HL-60/S4 (cell line): ENCODE measurements around the gene CTNNBIP1.

Source experiments
- in situ Hi-C: fragments of 300-500 bp; cut with MboI; formaldehyde crosslinking; loops from 2 replicates; pipeline ENCODE4 v1.14.3; 2022; ENCODE audit warnings: low sequenced_read_pairs

CTNNBIP1 gene

DNA sequence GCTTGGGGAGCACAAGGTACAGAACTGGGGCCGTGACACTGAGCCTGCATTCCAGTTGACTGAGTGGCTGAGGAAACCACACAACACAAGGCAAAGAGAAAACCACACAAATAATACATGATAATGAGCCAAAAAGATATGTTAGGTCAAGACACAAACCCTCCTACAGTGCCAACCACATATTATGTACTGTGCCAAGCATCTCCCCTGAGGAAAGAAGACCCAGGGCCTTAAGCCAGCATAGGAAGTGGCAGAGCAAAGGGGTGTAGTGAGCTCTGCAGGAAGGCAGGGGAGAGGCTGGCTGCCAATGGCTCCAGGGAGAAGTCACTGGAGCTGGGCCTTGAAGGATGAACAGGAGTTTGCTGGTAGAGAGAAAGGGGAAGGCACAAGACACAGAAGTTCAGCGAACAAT lies 28.2 kb downstream of the CTNNBIP1 start:
- in situ Hi-C loops: no loop called here

DNA sequence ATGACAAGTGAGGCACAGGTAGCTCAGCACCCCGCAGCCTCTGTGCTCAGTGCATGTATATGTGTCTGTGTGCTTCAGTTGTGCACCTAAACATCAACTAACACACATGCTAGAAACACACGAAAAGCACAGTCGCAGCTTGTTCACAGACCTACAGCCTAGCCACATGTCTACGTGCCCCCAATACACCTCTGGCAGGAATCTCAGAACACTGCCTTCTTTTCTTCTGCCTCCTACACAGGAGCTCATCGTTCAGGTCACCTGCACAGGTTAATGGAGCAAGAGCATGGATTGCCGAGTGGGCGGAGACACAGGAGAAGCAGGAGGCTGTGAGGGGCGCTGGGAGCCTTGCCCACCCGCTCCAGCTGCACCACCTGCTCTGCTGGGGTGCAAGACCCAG lies 31.7 kb downstream of the CTNNBIP1 start:
- in situ Hi-C loops: loop anchor here (10.0 kb wide), 1 partner anchor 266 kb away; no protein-coding TSS in a partner anchor

GRCh38 chr1:9877962-9878361 lies 32.1 kb downstream of the CTNNBIP1 start:
- in situ Hi-C loops: loop anchor here (10.0 kb wide), 1 partner anchor 267 kb away; no protein-coding TSS in a partner anchor

DNA sequence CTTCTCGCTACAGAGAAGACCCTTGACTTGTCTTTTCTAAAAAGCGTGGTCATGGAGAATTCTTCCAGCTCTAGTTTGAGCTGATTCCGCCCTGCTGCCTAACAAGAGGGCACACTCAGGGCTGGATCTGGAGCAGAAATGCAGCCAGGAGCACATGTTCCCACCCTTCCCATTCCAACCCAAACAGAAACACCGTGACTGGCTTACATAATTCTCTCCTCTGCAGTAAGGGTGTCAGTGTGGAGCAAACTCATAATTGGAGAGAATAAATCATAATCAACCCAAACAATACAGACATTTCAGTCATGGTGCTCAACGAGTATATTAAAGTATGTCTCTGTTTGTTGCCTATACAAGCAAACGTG lies 34.5 kb downstream of the CTNNBIP1 start:
- in situ Hi-C loops: loop anchor here (10.0 kb wide), 1 partner anchor 269 kb away; no protein-coding TSS in a partner anchor

- in situ Hi-C loops: loop anchor here (10.0 kb wide), 1 partner anchor 270 kb away; no protein-coding TSS in a partner anchor
Measured at GRCh38 chr1:9874959-9875635, 35.0 kb downstream of the CTNNBIP1 start.

GRCh38 chr1:9874412-9874811 lies 35.7 kb downstream of the CTNNBIP1 start:
- in situ Hi-C loops: loop anchor here (10.0 kb wide), 1 partner anchor 270 kb away; no protein-coding TSS in a partner anchor

GRCh38 chr1:9873992-9874391 lies 36.1 kb downstream of the CTNNBIP1 start:
- in situ Hi-C loops: loop anchor here (10.0 kb wide), 1 partner anchor 271 kb away; no protein-coding TSS in a partner anchor

- in situ Hi-C loops: loop anchor here (10.0 kb wide), 1 partner anchor 271 kb away; no protein-coding TSS in a partner anchor
Measured at GRCh38 chr1:9873385-9873784, 36.7 kb downstream of the CTNNBIP1 start.

DNA sequence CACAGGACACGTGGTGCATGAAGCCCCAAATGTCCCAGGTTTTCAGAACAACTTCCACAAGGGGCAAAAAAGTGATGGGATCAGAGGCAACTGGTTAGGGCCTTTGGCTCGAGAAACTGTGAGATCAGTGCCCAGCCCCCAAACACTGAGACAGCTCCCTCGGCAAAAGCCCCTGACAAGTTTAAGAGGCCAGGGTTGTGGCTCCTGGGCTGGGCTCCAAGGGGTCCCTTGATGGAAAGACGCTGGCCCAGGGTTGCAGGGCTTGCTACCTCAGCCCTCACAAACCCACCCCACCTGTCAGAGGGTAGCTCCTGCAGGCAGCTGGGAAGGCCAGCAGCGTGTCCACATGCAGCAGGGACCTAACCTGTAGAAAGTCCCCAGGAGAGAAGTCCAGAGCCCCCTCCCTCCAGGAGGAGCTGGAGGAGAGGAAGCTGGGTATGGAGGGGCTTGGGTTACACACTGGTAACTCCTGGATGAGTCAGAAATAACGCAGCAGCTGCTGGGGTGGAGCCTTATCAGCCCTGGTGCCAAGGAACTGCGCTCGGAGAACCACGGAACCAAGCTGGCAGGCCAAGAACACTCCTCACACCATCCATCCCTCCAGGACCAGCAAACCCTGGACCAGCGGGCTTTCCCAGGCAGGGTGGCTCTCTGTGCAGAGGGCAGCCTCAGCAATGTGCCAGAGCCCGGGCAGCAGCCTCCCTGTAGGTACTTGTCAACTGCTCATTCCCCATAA lies 37.5 kb downstream of the CTNNBIP1 start:
- in situ Hi-C loops: loop anchor here (10.0 kb wide), 1 partner anchor 272 kb away; no protein-coding TSS in a partner anchor

DNA sequence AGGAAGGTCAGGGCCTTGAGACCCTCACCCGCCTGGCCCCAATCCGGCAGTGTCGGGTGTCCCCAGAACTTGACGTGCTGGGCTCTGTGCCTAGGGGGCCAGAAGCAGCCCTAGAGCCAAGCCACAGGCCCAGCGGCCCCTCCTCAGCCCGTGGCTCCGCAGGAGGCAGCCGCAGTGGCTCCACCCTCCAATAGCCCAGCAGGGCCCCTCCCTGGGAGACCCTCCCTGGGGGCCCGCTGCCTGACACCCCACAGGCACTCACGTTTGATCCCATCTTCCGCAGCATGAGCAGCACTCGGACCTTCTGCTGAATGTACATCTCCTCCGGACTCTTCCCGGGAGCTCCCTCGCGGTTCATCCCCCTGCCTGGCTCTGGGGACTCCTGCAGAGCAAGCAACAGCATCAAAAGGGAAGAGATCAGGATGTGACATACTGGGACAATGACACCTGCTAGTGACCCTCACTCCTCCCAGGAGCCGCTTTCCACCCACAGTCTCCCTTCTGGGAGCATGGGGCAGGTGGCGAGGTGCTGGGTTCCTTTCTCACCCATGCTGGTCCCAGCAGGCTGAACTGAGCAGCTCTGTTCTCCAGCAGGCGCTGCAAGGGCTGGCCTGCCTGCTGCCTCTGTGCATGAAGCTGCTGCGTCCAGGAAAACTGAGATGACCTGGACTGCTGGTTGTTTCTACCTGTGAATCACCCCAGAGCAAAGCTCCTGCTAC lies 38.2 kb downstream of the CTNNBIP1 start:
- in situ Hi-C loops: loop anchor here (10.0 kb wide), 1 partner anchor 273 kb away; no protein-coding TSS in a partner anchor

DNA sequence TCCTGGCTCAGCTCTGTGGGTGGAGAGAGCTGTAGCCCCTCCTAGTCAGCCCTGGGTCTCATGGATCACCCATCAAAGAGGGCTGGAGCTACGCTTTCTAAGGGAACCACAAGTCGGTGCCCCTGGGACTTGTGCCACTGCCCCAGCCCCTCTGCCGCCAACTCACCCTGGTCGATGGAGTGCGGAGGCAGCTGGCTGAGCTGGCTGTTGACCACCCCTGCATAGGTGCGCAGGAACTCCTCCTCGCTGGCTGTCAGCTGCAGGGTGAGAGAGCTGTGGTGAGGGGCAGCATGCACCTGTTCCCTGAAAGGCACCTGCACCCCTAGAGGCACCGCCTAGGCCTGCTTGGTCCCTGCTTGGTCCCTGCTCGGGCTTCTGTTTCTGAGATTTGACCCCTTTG lies 39.0 kb downstream of the CTNNBIP1 start:
- in situ Hi-C loops: loop anchor here (10.0 kb wide), 1 partner anchor 274 kb away; no protein-coding TSS in a partner anchor

- in situ Hi-C loops: loop anchor here (10.0 kb wide), 1 partner anchor 274 kb away; no protein-coding TSS in a partner anchor
Measured at GRCh38 chr1:9870572-9870971, 39.5 kb downstream of the CTNNBIP1 start.

DNA sequence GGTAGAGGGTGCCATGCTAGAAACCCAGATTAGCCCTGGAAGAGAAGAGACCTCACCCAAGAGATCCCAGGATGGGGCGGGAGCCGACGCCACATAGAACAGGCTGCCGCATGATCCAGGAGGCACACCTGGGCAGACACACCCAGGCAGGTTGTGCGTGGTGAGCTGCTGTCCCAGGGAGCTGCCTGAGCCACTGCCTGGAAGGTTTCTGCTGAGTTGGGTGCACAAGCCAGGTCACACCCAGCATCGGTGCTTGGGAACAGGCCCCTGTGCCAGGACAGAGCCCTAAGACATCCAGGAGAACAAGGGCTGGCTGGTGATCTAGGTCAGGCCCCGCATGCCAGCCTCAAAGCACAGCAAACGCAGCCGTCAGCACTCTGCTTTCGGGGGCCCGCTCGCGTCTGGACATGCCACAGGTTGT lies 40.2 kb downstream of the CTNNBIP1 start:
- in situ Hi-C loops: loop anchor here (10.0 kb wide), 3 partner anchors 85 to 275 kb away; no protein-coding TSS in a partner anchor

GRCh38 chr1:9868244-9868590 lies 41.9 kb downstream of the CTNNBIP1 start:
- in situ Hi-C loops: loop anchor here (10.0 kb wide), 2 partner anchors 83 to 243 kb away; no protein-coding TSS in a partner anchor

DNA sequence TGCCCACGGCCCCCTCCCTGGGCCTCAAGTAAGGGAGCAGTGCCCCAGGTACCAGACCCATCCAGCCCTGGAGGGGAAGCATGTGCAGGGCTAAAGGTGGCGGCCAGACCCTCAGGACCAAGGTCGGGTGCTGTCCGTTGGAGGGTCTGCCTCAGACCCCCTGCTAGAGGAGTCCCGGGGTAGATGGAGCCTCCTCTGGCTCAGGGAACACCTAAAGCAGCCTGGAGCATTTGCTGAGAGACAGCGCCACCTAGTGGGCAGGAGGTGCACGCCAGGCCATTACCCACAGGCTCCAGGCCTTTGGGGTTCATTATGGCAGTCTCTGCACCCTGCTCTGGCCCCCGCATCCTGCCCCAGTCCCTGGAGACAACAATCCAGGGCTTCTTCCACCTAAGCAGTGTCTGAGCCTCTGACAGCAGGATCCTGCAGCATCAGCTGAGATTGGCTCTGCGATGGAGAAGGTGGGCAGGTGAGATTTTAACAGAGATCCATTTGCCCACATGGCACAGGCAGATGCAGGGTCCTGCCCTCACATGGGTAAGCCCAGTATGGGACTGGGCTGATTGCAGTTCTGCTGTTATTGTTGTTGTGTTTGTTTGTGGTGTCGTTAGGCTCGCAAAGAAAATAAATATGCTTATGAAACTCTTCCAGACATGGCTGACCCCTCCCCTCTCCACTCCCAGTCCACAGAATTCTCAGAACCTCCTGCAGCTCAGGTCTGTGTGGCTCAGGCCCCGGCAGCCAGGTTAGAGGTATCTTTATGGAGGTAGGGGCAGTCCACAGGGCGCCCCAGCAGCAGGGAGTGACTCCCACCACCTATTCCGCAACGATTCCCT lies 42.4 kb downstream of the CTNNBIP1 start:
- in situ Hi-C loops: loop anchor here (10.0 kb wide), 2 partner anchors 83 to 243 kb away; no protein-coding TSS in a partner anchor

DNA sequence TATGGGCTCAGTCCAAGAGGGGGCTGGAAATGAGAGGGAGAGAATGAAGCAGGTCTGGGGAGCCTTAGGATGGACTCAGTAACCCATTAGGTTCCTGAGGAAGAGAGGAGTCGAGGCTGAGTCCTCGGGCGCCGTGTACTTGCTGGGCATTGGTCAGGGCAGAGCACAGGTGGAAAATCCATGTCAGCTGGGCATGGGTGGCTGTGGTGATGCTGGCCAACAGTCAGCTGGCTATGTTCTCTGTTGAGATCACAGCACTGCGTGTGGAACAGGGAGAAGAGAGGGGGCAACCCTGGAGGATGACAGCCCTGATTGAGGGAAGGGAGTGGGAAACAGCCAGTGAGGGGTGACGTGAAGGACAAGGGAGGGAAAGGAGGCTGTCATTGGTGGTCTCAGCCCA lies 43.2 kb downstream of the CTNNBIP1 start:
- in situ Hi-C loops: loop anchor here (10.0 kb wide), 2 partner anchors 82 to 242 kb away; no protein-coding TSS in a partner anchor

DNA sequence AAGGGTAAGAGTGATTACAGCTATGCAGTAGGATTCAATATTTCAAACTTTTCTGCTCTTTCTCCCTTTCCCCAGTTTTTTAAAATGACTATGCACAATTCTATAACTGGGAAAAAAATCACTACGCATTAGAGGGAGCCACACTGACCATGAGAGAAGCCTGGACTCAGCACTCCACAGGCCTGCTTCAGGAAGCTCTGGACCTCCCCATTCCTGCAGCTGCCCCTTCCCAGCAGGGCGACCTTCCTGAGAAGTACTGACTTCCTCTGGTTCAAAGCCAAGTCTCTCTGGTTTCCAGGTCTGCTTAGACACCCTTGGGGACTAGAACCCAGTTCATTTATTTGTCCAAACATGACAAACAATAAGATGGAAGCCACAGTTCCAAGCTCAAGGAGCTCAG lies 44.3 kb downstream of the CTNNBIP1 start:
- in situ Hi-C loops: loop anchor here (10.0 kb wide), 2 partner anchors 81 to 241 kb away; no protein-coding TSS in a partner anchor

GRCh38 chr1:9863371-9863770 lies 46.7 kb downstream of the CTNNBIP1 start:
- in situ Hi-C loops: loop anchor here (10.0 kb wide), 2 partner anchors 79 to 239 kb away; no protein-coding TSS in a partner anchor

GRCh38 chr1:9861360-9861759 lies 48.7 kb downstream of the CTNNBIP1 start:
- in situ Hi-C loops: loop anchor here (10.0 kb wide), 2 partner anchors 77 to 237 kb away; no protein-coding TSS in a partner anchor
